Smooth muscle cell (in vitro differentiated cells): ENCODE results near the gene CLINT1. TPM values are rescaled to one million over a fixed set of nuclear protein-coding genes. Genes with fewer than 3 reads are reported as not detected.

Source experiments
- DNase-seq: peaks from one replicate; lab custom pipeline; 2025; ENCODE audit not compliant: unreplicated experiment; lab: John Stamatoyannopoulos, UW
- H2AFZ ChIP-seq: fragments of 200-600 bp; sonication (generic); 2 replicates; pipeline ENCODE4 v1.6.0; 2016; ENCODE audit warnings: antibody characterized with exemption, low read depth, mild to moderate bottlenecking
- H3F3A ChIP-seq: fragments of 200-600 bp; sonication (generic); 2 replicates; pipeline ENCODE4 v1.6.0; 2017; ENCODE audit warnings: antibody characterized with exemption, low read depth
- H3K27ac ChIP-seq: fragments of 200-600 bp; sonication (generic); 2 replicates; pipeline ENCODE4 v1.5.1; 2016; ENCODE audit warnings: low read depth, mild to moderate bottlenecking
- H3K27me3 ChIP-seq: fragments of 200-600 bp; sonication (generic); 2 replicates; pipeline ENCODE4 v1.6.1; 2016; ENCODE audit warnings: low read depth, mild to moderate bottlenecking
- H3K36me3 ChIP-seq: fragments of 200-600 bp; sonication (generic); 2 replicates; pipeline ENCODE4 v1.5.1; 2016; ENCODE audit warnings: low read depth
- H3K4me1 ChIP-seq: fragments of 200-600 bp; sonication (generic); 2 replicates; pipeline ENCODE4 v1.5.1; 2016; ENCODE audit warnings: low read depth
- H3K4me2 ChIP-seq: fragments of 200-600 bp; sonication (generic); 2 replicates; pipeline ENCODE4 v1.6.0; 2016; ENCODE audit warnings: mild to moderate bottlenecking
- H3K4me3 ChIP-seq: fragments of 200-600 bp; sonication (generic); 2 replicates; pipeline ENCODE4 v1.5.1; 2016; ENCODE audit warnings: mild to moderate bottlenecking
- H3K79me2 ChIP-seq: fragments of 200-600 bp; sonication (generic); 2 replicates; pipeline ENCODE4 v1.6.0; 2016; ENCODE audit warnings: low read depth, mild to moderate bottlenecking
- H3K9ac ChIP-seq: fragments of 200-600 bp; sonication (generic); 2 replicates; pipeline ENCODE4 v1.6.0; 2016; ENCODE audit warnings: low read depth
- H3K9me3 ChIP-seq: fragments of 200-600 bp; sonication (generic); replicated peaks from 2 replicates; pipeline ENCODE4 v1.5.1; 2016; ENCODE audit warnings: low read depth
- H4K20me1 ChIP-seq: fragments of 200-600 bp; sonication (generic); 2 replicates; pipeline ENCODE4 v1.6.0; 2016; ENCODE audit warnings: low read depth
- CTCF ChIP-seq: fragments of 200-600 bp; sonication (generic); IDR thresholded peaks from 2 replicates; pipeline ENCODE4 v1.5.1; 2017; ENCODE audit warnings: borderline replicate concordance, mild to moderate bottlenecking, antibody characterized with exemption; ENCODE audit not compliant: insufficient read depth, poor library complexity, severe bottlenecking
- WGBS: methylation state at CpG from one replicate; pipeline ENCODE4 v1.1.7; 2016; ENCODE audit warnings: low lambda C conversion rate; 5-methylcytosine and 5-hydroxymethylcytosine counted together
- polyA plus RNA-seq: library from polyadenylated mRNA; unstranded; fragments of >200 nt; fragmentation: Nextera tagmentation; extraction: Ambion mirVana; gene quantifications from 2 replicates; pipeline ENCODE4 v1.2.1, GENCODE V29; 2016
- total RNA-seq: library from RNA; depleted of rRNA; stranded (reverse); fragments of >200 nt; gene quantifications from 2 replicates; pipeline ENCODE4 v1.2.3, GENCODE V29; 2014

CLINT1 gene
- total and polyA plus RNA-seq, 2 experiments from 2014 or later, result 63.5 to 83.9 TPM

GRCh38 chr5:157836121-157836753 lies 22.7 kb downstream of the CLINT1 start:
- no peaks in the 10 kb centered on the region for H3K36me3 ChIP-seq
- 95% methylated on average over 2 of the region's 2 CpGs for WGBS
- H4K20me1 ChIP-seq, result peaks cover 100% of the 10 kb centered on the region
- no peaks in the 10 kb centered on the region for H3K9me3 ChIP-seq
- H3K27ac ChIP-seq, result no peak overlapping the region
- no peak overlapping the region for H3K4me3 ChIP-seq
- no peak overlapping the region for H3K9ac ChIP-seq
- no peak overlapping the region for H2AFZ ChIP-seq
- H3K79me2 ChIP-seq, result peaks cover 95% of the 10 kb centered on the region
- H3K4me1 ChIP-seq, result no peaks in the 10 kb centered on the region
- H3K27me3 ChIP-seq, result no peaks in the 10 kb centered on the region
- no peaks in the 10 kb centered on the region for H3F3A ChIP-seq
- DNase-seq, result no peak
- no peak overlapping the region for H3K4me2 ChIP-seq
- TF ChIP-seq CTCF, result no peak

GRCh38 chr5:157835041-157835440 lies 23.9 kb downstream of the CLINT1 start:
- H3K27me3 ChIP-seq, result no peaks in the 10 kb centered on the region
- H3K9me3 ChIP-seq, result no peaks in the 10 kb centered on the region
- no peaks in the 10 kb centered on the region for H3K4me1 ChIP-seq
- no peak overlapping the region for H3K4me3 ChIP-seq
- no peaks in the 10 kb centered on the region for H3F3A ChIP-seq
- no peak overlapping the region for H2AFZ ChIP-seq
- no peak overlapping the region for H3K9ac ChIP-seq
- 87% methylated on average over 5 of the region's 5 CpGs for WGBS
- H3K4me2 ChIP-seq, result no peak overlapping the region
- no peak overlapping the region for H3K27ac ChIP-seq
- TF ChIP-seq CTCF, result no peak
- no peak for DNase-seq
- no peaks in the 10 kb centered on the region for H3K36me3 ChIP-seq
- H3K79me2 ChIP-seq, result peaks cover 95% of the 10 kb centered on the region
- peaks cover 100% of the 10 kb centered on the region for H4K20me1 ChIP-seq

- 95% methylated on average over 4 of the region's 4 CpGs for WGBS
- TF ChIP-seq CTCF, result no peak
Measured at GRCh38 chr5:157828944-157829639, 29.9 kb downstream of the CLINT1 start.

More at GRCh38 chr5:157828944-157829639, 29.9 kb downstream of the CLINT1 start:
- Histone ChIP-seq H3K9ac (no peak overlapping the region), H3K4me3 (no peak overlapping the region), H3K27me3 (no peaks in the 10 kb centered on the region), H3F3A (peaks cover 4% of the 10 kb centered on the region), H3K4me1 (peaks cover 5% of the 10 kb centered on the region), H3K9me3 (no peaks in the 10 kb centered on the region), H3K27ac (no peak overlapping the region), H3K36me3 (no peaks in the 10 kb centered on the region), H4K20me1 (peaks cover 100% of the 10 kb centered on the region), H3K4me2 (no peak overlapping the region), H2AFZ (no peak overlapping the region), H3K79me2 (peaks cover 97% of the 10 kb centered on the region)
- no peak for DNase-seq
